A549 (cell line): Measurements from ENCODE around the gene LMNB1.

Source experiments
- CHD4 ChIP-seq: fragments of 200-600 bp; sonication (generic); IDR thresholded peaks from 2 replicates; pipeline ENCODE4 v1.6.1; 2016; ENCODE audit warnings: antibody characterized with exemption, mild to moderate bottlenecking, borderline replicate concordance
- MYC ChIP-seq: IDR thresholded peaks from 2 replicates; pipeline ENCODE4 v1.6.1; 2012; ENCODE audit warnings: mild to moderate bottlenecking, inconsistent platforms, low read length, improper control_type of control experiment, borderline replicate concordance
- NFE2L2 ChIP-seq: fragments of 150-350 bp; conservative IDR thresholded peaks from 2 replicates; pipeline ENCODE4 v1.6.1; 2014; ENCODE audit warnings: low read length
- POLR2A ChIP-seq: IDR thresholded peaks from 2 replicates; pipeline ENCODE4 v1.6.1; 2012; ENCODE audit warnings: mild to moderate bottlenecking, low read length
- RFX5 ChIP-seq: fragments of 450-650 bp; IDR thresholded peaks from 2 replicates; pipeline ENCODE4 v1.7.1; 2014; ENCODE audit warnings: antibody characterized with exemption, mild to moderate bottlenecking, moderate library complexity
- RNF2 ChIP-seq: fragments of 200-600 bp; sonication (generic); IDR thresholded peaks from 2 replicates; pipeline ENCODE4 v1.6.1; 2016; ENCODE audit warnings: low read depth, mild to moderate bottlenecking, antibody characterized with exemption, moderate library complexity, borderline replicate concordance
- TF ChIP-seq, protein P1 (sequence below): fragments of >200 bp; sonication (Bioruptor Twin); formaldehyde crosslinking; IDR thresholded peaks from 3 replicates; pipeline ENCODE4 v1.5.1; 2016

DNA sequence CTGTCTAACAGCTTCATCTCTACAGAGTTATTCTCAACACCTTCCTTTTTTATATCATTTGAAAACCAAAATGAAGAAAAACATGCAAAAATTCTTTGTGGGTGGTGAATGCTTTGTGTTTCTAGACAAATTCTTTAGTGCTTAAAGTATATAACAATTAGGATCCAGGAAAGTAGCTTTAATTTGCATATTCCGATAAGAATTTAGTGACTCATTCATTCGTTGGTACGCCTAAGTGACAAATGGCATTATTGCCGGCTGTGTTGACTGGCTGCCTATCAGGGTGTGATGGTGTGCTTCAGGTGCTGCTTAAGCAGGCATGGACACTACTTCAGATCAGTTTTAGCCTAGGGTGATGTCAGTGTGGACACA is 35.2 kb downstream of the LMNB1 start:
- TF ChIP-seq, protein P1, sequence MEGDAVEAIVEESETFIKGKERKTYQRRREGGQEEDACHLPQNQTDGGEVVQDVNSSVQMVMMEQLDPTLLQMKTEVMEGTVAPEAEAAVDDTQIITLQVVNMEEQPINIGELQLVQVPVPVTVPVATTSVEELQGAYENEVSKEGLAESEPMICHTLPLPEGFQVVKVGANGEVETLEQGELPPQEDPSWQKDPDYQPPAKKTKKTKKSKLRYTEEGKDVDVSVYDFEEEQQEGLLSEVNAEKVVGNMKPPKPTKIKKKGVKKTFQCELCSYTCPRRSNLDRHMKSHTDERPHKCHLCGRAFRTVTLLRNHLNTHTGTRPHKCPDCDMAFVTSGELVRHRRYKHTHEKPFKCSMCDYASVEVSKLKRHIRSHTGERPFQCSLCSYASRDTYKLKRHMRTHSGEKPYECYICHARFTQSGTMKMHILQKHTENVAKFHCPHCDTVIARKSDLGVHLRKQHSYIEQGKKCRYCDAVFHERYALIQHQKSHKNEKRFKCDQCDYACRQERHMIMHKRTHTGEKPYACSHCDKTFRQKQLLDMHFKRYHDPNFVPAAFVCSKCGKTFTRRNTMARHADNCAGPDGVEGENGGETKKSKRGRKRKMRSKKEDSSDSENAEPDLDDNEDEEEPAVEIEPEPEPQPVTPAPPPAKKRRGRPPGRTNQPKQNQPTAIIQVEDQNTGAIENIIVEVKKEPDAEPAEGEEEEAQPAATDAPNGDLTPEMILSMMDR: no peak
- no peak for TF ChIP-seq CHD4
- TF ChIP-seq MYC: no peak
- no peak for TF ChIP-seq POLR2A
- no peak for TF ChIP-seq RNF2
- no peak for TF ChIP-seq RFX5
- no peak for TF ChIP-seq NFE2L2
